ENCODE measurements around the gene RAD51B. TPM values are rescaled to one million over a fixed set of nuclear protein-coding genes. Genes with fewer than 3 reads are reported as not detected.

The RAD51B gene
- total and polyA plus RNA-seq, 8 donors: 10.8 to 18.3 (median 14.1) TPM

GRCh38 chr14:68198713-68199495 lies 379.3 kb downstream of the RAD51B start:
- H3K4me1 ChIP-seq: peaks cover 3 to 5% of the 10 kb centered on the region in 2 donors
- ATAC-seq (peak; percentile 52), DNase-seq (peak in 1 of 4 donors; percentile 61)
- H3K36me3 ChIP-seq: no peaks in the 10 kb centered on the region
- H3K27ac ChIP-seq: peak overlapping the region; percentile 77 to 82
- H3K4me3 ChIP-seq: no peak overlapping the region
- intact Hi-C loops (cut with DNase I): no loop called here
- no peak for TF ChIP-seq CTCF (IDR thresholded peaks at IDR 0.05)
- H3K9me3 ChIP-seq: no peaks in the 10 kb centered on the region
- H3K27me3 ChIP-seq: no peaks in the 10 kb centered on the region

DNA sequence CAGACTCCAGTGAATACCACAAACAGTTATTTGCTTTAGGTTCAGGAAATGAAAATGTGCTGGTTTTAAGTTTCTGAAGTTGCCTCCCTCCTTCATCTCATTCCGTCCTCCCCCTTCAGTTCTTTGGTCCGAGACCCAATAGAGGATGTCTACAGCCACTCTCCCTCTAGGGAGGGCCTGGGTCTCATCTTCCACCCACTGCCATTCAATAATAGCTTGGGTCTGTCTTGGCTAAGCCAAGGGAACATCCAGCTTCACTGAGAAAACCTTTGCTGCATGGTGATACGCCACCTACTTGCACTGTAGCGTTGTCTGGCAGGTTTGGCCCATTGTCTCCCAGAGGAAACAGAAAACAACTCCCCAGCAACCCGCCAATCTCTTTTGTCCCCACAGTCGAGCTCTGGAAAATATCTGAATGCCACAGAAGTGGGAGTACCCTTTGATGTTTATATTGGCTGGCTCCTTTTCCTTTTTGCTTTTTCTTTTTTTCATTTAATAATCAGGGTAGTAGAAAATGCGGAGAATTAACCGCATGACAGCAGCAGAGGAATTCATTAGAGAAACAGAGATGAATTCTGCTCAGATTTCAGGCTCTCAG lies 380.1 kb downstream of the RAD51B start:
- peak overlapping the region; percentile 77 to 82 for H3K27ac ChIP-seq
- no peaks in the 10 kb centered on the region for H3K4me1 ChIP-seq
- H3K9me3 ChIP-seq: no peaks in the 10 kb centered on the region
- ATAC-seq (peak; percentile 43), DNase-seq (no peak)
- no peaks in the 10 kb centered on the region for H3K27me3 ChIP-seq
- intact Hi-C loops (cut with DNase I): no loop called here
- no peak for TF ChIP-seq CTCF (IDR thresholded peaks at IDR 0.05)
- no peaks in the 10 kb centered on the region for H3K36me3 ChIP-seq
- no peak overlapping the region for H3K4me3 ChIP-seq

DNA sequence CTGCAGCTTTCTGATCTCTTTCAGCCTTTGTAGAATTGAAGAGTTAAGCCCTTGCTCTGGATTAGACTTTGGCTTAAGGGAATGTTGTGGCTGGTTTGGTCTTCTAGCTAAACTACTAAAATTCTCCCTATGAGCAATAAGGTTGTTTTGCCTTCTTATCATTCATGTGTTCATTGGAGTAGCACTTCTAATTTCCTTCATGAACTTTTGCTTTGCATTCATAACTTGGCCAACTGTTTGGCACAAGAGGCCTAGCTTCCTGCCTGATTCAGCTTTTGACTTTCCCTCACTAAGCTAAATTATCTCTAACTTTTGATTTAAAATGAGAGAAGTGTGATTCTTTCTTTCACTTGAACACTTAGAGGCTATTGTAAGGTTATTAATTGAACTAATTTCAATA lies 384.3 kb downstream of the RAD51B start:
- intact Hi-C loops (cut with DNase I): no loop called here
- TF ChIP-seq CTCF (IDR thresholded peaks at IDR 0.05): no peak
- H3K27me3 ChIP-seq: no peaks in the 10 kb centered on the region
- DNase-seq: no peak
- H3K9me3 ChIP-seq: no peaks in the 10 kb centered on the region
- ATAC-seq: no peak
- H3K4me3 ChIP-seq: no peak overlapping the region
- no peaks in the 10 kb centered on the region for H3K36me3 ChIP-seq
- no peak overlapping the region for H3K27ac ChIP-seq
- H3K4me1 ChIP-seq: peaks cover 0 to 10% of the 10 kb centered on the region in 2 donors

DNA sequence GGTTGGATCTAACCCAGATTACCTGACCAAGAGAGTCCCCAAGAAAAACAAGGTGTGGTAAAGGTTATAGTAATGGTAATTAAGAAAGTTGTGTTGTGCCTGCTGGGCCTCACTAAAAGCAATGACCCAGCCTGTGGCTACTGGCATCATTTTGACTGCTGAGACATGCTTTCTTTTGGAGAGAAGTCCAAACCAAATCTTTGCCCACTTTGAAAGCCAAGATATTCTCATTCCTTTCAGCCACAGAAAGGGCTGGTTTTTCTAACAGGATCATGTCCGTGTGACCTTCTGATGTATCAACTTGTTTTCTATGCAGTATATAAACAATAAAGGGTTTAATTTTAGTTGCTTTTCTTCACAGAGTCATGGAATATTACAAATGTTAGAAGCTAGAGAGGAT lies 388.6 kb downstream of the RAD51B start:
- no peak for DNase-seq
- Histone ChIP-seq H3K9me3 (no peaks in the 10 kb centered on the region), H3K4me1 (peaks cover 6 to 40% of the 10 kb centered on the region in 2 donors), H3K36me3 (no peaks in the 10 kb centered on the region), H3K27me3 (no peaks in the 10 kb centered on the region), H3K27ac (peak overlapping the region in 1 of 2 donors; percentile 79), H3K4me3 (no peak overlapping the region)
- ATAC-seq: no peak
- TF ChIP-seq CTCF (IDR thresholded peaks at IDR 0.05): no peak
- intact Hi-C loops (cut with DNase I): no loop called here

- H3K4me1 ChIP-seq: peaks cover 6 to 40% of the 10 kb centered on the region in 2 donors
- H3K27ac ChIP-seq: peak overlapping the region in 1 of 2 donors; percentile 79
- H3K9me3 ChIP-seq: no peaks in the 10 kb centered on the region
- no peak overlapping the region for H3K4me3 ChIP-seq
- no peak for DNase-seq
- no peak for ATAC-seq
- no peak for TF ChIP-seq CTCF (IDR thresholded peaks at IDR 0.05)
- intact Hi-C loops (cut with DNase I): no loop called here
- H3K27me3 ChIP-seq: no peaks in the 10 kb centered on the region
- no peaks in the 10 kb centered on the region for H3K36me3 ChIP-seq
Measured at GRCh38 chr14:68208626-68209317, 389.2 kb downstream of the RAD51B start.

Data from left lung (tissue), 10 donors.